Mesenchymal stem cell (in vitro differentiated cells and primary cell): Measurements from ENCODE around the gene FAM114A2.

ENCODE experiments used
- DNase-seq: peaks from one replicate; pipeline ENCODE4 v3.0.0-alpha.2; 2013
- H2AFZ ChIP-seq: one replicate; pipeline ENCODE4 v1.6.1; 2013; ENCODE audit warnings: low read depth, mild to moderate bottlenecking, control low read depth, inconsistent platforms, low read length, moderate library complexity
- H2AK5ac ChIP-seq: 2 replicates; pipeline ENCODE4 v1.6.1; 2013; ENCODE audit warnings: low read length, moderate library complexity, mild to moderate bottlenecking, inconsistent platforms; ENCODE audit not compliant: severe bottlenecking
- H2BK120ac ChIP-seq: one replicate; pipeline ENCODE4 v1.6.1; 2013; ENCODE audit warnings: low read depth, mild to moderate bottlenecking, inconsistent platforms, low read length, moderate library complexity
- H2BK12ac ChIP-seq, 2 experiments: one replicate each; pipeline ENCODE4 v1.6.1; 2013; ENCODE audit warnings: inconsistent platforms in 2 of 2, low read length in 2 of 2, mild to moderate bottlenecking in 2 of 2, moderate library complexity in 2 of 2, control low read depth in 1 of 2
- H2BK15ac ChIP-seq: one replicate; pipeline ENCODE4 v1.6.1; 2013; ENCODE audit warnings: mild to moderate bottlenecking, low read depth, inconsistent platforms; ENCODE audit not compliant: poor library complexity, severe bottlenecking
- H2BK5ac ChIP-seq: 2 replicates; pipeline ENCODE4 v1.6.1; 2013; ENCODE audit warnings: low read depth, mild to moderate bottlenecking, low read length, control low read depth, inconsistent platforms; ENCODE audit not compliant: poor library complexity, severe bottlenecking
- H3K14ac ChIP-seq, 2 experiments: one replicate each; pipeline ENCODE4 v1.6.1; 2013; ENCODE audit warnings: inconsistent platforms in 2 of 2, low read length in 2 of 2, control low read depth in 1 of 2, mild to moderate bottlenecking in 1 of 2, moderate library complexity in 1 of 2
- H3K18ac ChIP-seq, 2 experiments: one replicate each; pipeline ENCODE4 v1.6.1; 2013; ENCODE audit warnings: inconsistent platforms in 2 of 2, low read length in 2 of 2, control low read depth in 1 of 2, low read depth in 1 of 2, mild to moderate bottlenecking in 1 of 2
- H3K23ac ChIP-seq, 2 experiments: one replicate each; pipeline ENCODE4 v1.6.1; 2013; ENCODE audit warnings: inconsistent platforms in 2 of 2, low read length in 2 of 2, mild to moderate bottlenecking in 2 of 2, moderate library complexity in 2 of 2, control low read depth in 1 of 2
- H3K27ac ChIP-seq: 2 replicates; pipeline ENCODE4 v1.5.1; 2013; ENCODE audit warnings: mild to moderate bottlenecking, moderate library complexity, low read length, control low read depth, inconsistent platforms; ENCODE audit not compliant: poor library complexity, severe bottlenecking
- H3K27me3 ChIP-seq, 2 experiments: 2 replicates each; pipeline versions ENCODE4 v1.6.1 to v1.7.0; 2013; ENCODE audit warnings: low read length in 2 of 2, mild to moderate bottlenecking in 2 of 2, moderate library complexity in 2 of 2, control low read depth in 1 of 2, inconsistent platforms in 1 of 2; ENCODE audit not compliant: control insufficient read depth in 1 of 2, insufficient read depth in 1 of 2
- H3K36me3 ChIP-seq, 2 experiments: 2 replicates each; pipeline versions ENCODE4 v1.6.1 to v1.7.0; 2013; ENCODE audit warnings: low read length in 2 of 2, control low read depth in 1 of 2, inconsistent platforms in 1 of 2, low read depth in 1 of 2, mild to moderate bottlenecking in 1 of 2; ENCODE audit not compliant: insufficient read depth in 2 of 2, control insufficient read depth in 1 of 2
- H3K4ac ChIP-seq, 2 experiments: one replicate each; pipeline ENCODE4 v1.6.1; 2013; ENCODE audit warnings: inconsistent platforms in 2 of 2, low read length in 2 of 2, mild to moderate bottlenecking in 2 of 2, moderate library complexity in 2 of 2, control low read depth in 1 of 2, low read depth in 1 of 2
- H3K4me1 ChIP-seq: 2 replicates; pipeline ENCODE4 v1.6.1; 2013; ENCODE audit warnings: low read depth, low read length, control low read depth; ENCODE audit not compliant: control insufficient read depth, insufficient read depth
- H3K4me2 ChIP-seq: 2 replicates; pipeline ENCODE4 v1.6.1; 2013; ENCODE audit warnings: low read length, mild to moderate bottlenecking, inconsistent platforms; ENCODE audit not compliant: poor library complexity, severe bottlenecking
- H3K4me3 ChIP-seq, 2 experiments: 2 replicates each; pipeline versions ENCODE4 v1.5.1 to v1.7.0; 2013; ENCODE audit warnings: low read length in 2 of 2, mild to moderate bottlenecking in 2 of 2, control low read depth in 1 of 2, low read depth in 1 of 2; ENCODE audit not compliant: insufficient read depth in 1 of 2
- H3K79me1 ChIP-seq: replicated peaks from 2 replicates; pipeline ENCODE4 v1.6.1; 2013; ENCODE audit warnings: mild to moderate bottlenecking, control low read depth, low read length, inconsistent platforms; ENCODE audit not compliant: poor library complexity, severe bottlenecking
- H3K9ac ChIP-seq: 2 replicates; pipeline ENCODE4 v1.7.0; 2013; ENCODE audit warnings: mild to moderate bottlenecking, low read length, moderate library complexity
- H3K9me3 ChIP-seq: 2 replicates; pipeline ENCODE4 v1.7.0; 2013; ENCODE audit warnings: mild to moderate bottlenecking, low read length; ENCODE audit not compliant: control insufficient read depth
- H4K8ac ChIP-seq: one replicate; pipeline ENCODE4 v1.6.1; 2013; ENCODE audit warnings: inconsistent platforms, mild to moderate bottlenecking, low read length, moderate library complexity
- H4K91ac ChIP-seq: one replicate; pipeline ENCODE4 v1.6.1; 2013; ENCODE audit warnings: mild to moderate bottlenecking, low read length, inconsistent platforms
- WGBS: methylation state at CpG from one replicate; pipeline ENCODE4 v1.1.7; 2013; ENCODE audit warnings: mixed read lengths; 5-methylcytosine and 5-hydroxymethylcytosine counted together

Gene FAM114A2

GRCh38 chr5:154002093-154002492 lies 36.6 kb downstream of the FAM114A2 start:
- H3K27me3 ChIP-seq, result no peaks in the 10 kb centered on the region
- H3K4me3 ChIP-seq, result no peak overlapping the region
- H3K36me3 ChIP-seq, result peaks cover 3 to 53% of the 10 kb centered on the region in 2 experiments
- H3K4ac ChIP-seq, result no peak overlapping the region
- no peaks in the 10 kb centered on the region for H3K79me1 ChIP-seq
- H3K9me3 ChIP-seq, result no peaks in the 10 kb centered on the region
- peak; percentile 16 for DNase-seq
- H2BK12ac ChIP-seq, result no peak overlapping the region
- H2AFZ ChIP-seq, result no peak overlapping the region
- H3K14ac ChIP-seq, result no peak overlapping the region
- H3K4me2 ChIP-seq, result no peak overlapping the region
- H4K91ac ChIP-seq, result no peak overlapping the region
- H2BK120ac ChIP-seq, result no peak overlapping the region
- no peak overlapping the region for H4K8ac ChIP-seq
- no peak overlapping the region for H3K23ac ChIP-seq
- H3K4me1 ChIP-seq, result no peaks in the 10 kb centered on the region
- H2BK15ac ChIP-seq, result no peak overlapping the region
- H2AK5ac ChIP-seq, result no peak overlapping the region
- no peak overlapping the region for H2BK5ac ChIP-seq
- no peak overlapping the region for H3K9ac ChIP-seq
- 93% methylated on average over 2 of the region's 4 CpGs for WGBS
- H3K27ac ChIP-seq, result no peak overlapping the region
- H3K18ac ChIP-seq, result no peak overlapping the region

DNA sequence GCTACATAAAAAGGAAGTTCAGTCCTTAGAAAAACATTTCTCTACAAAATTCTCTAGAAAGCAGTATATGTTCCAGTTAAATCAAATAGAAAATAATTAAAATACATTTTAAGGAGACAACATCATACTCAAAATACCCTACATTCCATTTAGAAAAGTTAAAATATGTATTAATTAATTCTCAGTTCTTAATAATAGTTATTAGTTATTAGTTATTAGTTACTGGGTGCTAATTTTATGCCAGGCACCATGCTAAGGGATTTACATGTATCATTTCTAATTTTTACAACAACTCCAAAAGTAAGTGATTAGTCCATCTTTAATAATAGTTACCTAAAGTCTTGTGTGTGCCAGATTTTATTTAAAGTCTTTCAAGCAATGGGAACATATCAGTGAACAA lies 38.0 kb downstream of the FAM114A2 start:
- Histone ChIP-seq H2BK15ac (no peak overlapping the region), H2AK5ac (no peak overlapping the region), H3K14ac (no peak overlapping the region), H3K79me1 (no peaks in the 10 kb centered on the region), H2BK120ac (no peak overlapping the region), H3K9me3 (no peaks in the 10 kb centered on the region), H3K4me1 (no peaks in the 10 kb centered on the region), H3K18ac (no peak overlapping the region), H4K8ac (no peak overlapping the region), H3K27me3 (no peaks in the 10 kb centered on the region), H3K36me3 (peaks cover 3 to 56% of the 10 kb centered on the region in 2 experiments), H3K27ac (no peak overlapping the region), H3K4me2 (no peak overlapping the region), H3K4ac (no peak overlapping the region), H3K9ac (no peak overlapping the region), H2AFZ (no peak overlapping the region), H2BK5ac (no peak overlapping the region), H3K23ac (no peak overlapping the region), H4K91ac (no peak overlapping the region), H2BK12ac (no peak overlapping the region), H3K4me3 (no peak overlapping the region)
- no peak for DNase-seq

DNA sequence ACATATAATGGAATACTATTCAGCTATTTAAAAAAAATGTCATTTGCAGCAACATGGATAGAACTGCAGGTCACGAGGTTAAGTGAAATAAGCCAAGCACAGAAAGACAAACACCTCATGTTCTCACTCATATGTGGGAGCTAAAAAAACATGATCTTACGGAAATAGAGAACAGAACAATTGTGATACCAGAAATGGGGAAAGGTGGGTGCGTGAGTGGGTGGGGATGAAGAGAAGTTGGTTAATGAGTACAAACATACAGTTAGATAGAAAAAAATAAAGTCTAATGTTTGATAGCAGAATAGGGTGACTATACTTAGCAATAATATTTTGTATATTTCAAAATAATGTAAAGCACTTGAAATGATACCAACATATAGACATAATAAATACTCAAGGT lies 38.7 kb downstream of the FAM114A2 start:
- Histone ChIP-seq H3K4me3 (no peak overlapping the region), H3K27me3 (no peaks in the 10 kb centered on the region), H3K9ac (no peak overlapping the region), H4K8ac (no peak overlapping the region), H3K27ac (no peak overlapping the region), H3K36me3 (peaks cover 3 to 56% of the 10 kb centered on the region in 2 experiments), H3K4me2 (no peak overlapping the region), H2BK120ac (no peak overlapping the region), H3K18ac (no peak overlapping the region), H2BK12ac (no peak overlapping the region), H3K9me3 (no peaks in the 10 kb centered on the region), H2BK5ac (no peak overlapping the region), H4K91ac (no peak overlapping the region), H3K4me1 (no peaks in the 10 kb centered on the region), H3K4ac (no peak overlapping the region), H2AK5ac (no peak overlapping the region), H2AFZ (no peak overlapping the region), H3K14ac (no peak overlapping the region), H3K23ac (no peak overlapping the region), H2BK15ac (no peak overlapping the region), H3K79me1 (no peaks in the 10 kb centered on the region)
- DNase-seq, result no peak
- WGBS, result 100% methylated on average over 3 of the region's 3 CpGs

GRCh38 chr5:153998768-153999167 lies 39.9 kb downstream of the FAM114A2 start:
- no peak overlapping the region for H3K18ac ChIP-seq
- H3K23ac ChIP-seq, result no peak overlapping the region
- H2AK5ac ChIP-seq, result no peak overlapping the region
- H4K8ac ChIP-seq, result no peak overlapping the region
- no peak overlapping the region for H2AFZ ChIP-seq
- H3K4me1 ChIP-seq, result no peaks in the 10 kb centered on the region
- H3K4ac ChIP-seq, result no peak overlapping the region
- no peaks in the 10 kb centered on the region for H3K27me3 ChIP-seq
- no peak overlapping the region for H2BK12ac ChIP-seq
- H3K27ac ChIP-seq, result no peak overlapping the region
- no peak overlapping the region for H2BK120ac ChIP-seq
- H3K36me3 ChIP-seq, result peaks cover 3 to 60% of the 10 kb centered on the region in 2 experiments
- no peak overlapping the region for H3K4me3 ChIP-seq
- no peak overlapping the region for H4K91ac ChIP-seq
- DNase-seq, result no peak
- no peak overlapping the region for H2BK5ac ChIP-seq
- H3K14ac ChIP-seq, result no peak overlapping the region
- H2BK15ac ChIP-seq, result no peak overlapping the region
- 100% methylated on average over 1 of the region's 1 CpG for WGBS
- no peaks in the 10 kb centered on the region for H3K9me3 ChIP-seq
- H3K9ac ChIP-seq, result no peak overlapping the region
- H3K4me2 ChIP-seq, result no peak overlapping the region
- no peaks in the 10 kb centered on the region for H3K79me1 ChIP-seq
